H1 (cell line): ENCODE data around the gene ACTR3C. TPM values are rescaled to one million over a fixed set of nuclear protein-coding genes. Genes with fewer than 3 reads are reported as not detected.
A peak's percentile ranks its signal among the peaks of the same experiment; 100 is the strongest.

Source experiments
- ATF3 ChIP-seq: IDR thresholded peaks from 2 replicates; pipeline ENCODE4 v1.6.1; 2011; ENCODE audit warnings: low read depth, mild to moderate bottlenecking, low read length; ENCODE audit not compliant: insufficient read depth
- BACH1 ChIP-seq: IDR thresholded peaks from 2 replicates; pipeline ENCODE4 v1.6.1; 2012; ENCODE audit warnings: low read length, improper control_type of control experiment
- CBX5 ChIP-seq: fragments of 300-800, 300-1000 bp; sonication (generic); IDR thresholded peaks from 2 replicates; pipeline ENCODE4 v1.7.1; 2016; ENCODE audit warnings: antibody characterized with exemption, low read length, low read depth
- CEBPB ChIP-seq: IDR thresholded peaks from 2 replicates; pipeline ENCODE4 v1.6.1; 2012; ENCODE audit warnings: low read depth, low read length
- CHD1 ChIP-seq: IDR thresholded peaks from 2 replicates; pipeline ENCODE4 v1.6.1; 2012; ENCODE audit warnings: low read depth, low read length, improper control_type of control experiment
- HDAC2 ChIP-seq, 2 experiments: fragments of 300-600 bp in 1 of 2; sonication (generic) in 1 of 2; IDR thresholded peaks; 2 replicates each; pipeline ENCODE4 v1.6.1; 2011 to 2012; ENCODE audit warnings: low read depth in 2 of 2, low read length in 2 of 2, mild to moderate bottlenecking in 2 of 2, moderate library complexity in 2 of 2, borderline replicate concordance in 1 of 2, inconsistent platforms in 1 of 2
- JUN ChIP-seq: IDR thresholded peaks from 2 replicates; pipeline ENCODE4 v1.6.1; 2011; ENCODE audit warnings: low read depth, mild to moderate bottlenecking, improper control_type of control experiment, low read length
- NANOG ChIP-seq: IDR thresholded peaks from 2 replicates; pipeline ENCODE4 v1.6.1; 2011; ENCODE audit warnings: low read length, low read depth, mild to moderate bottlenecking, inconsistent platforms; ENCODE audit not compliant: insufficient read depth, poor library complexity, severe bottlenecking
- PHF8 ChIP-seq: fragments of 200-600 bp; sonication (generic); conservative IDR thresholded peaks from 2 replicates; pipeline ENCODE4 v1.7.1; 2012; ENCODE audit warnings: low read depth, mild to moderate bottlenecking, inconsistent platforms, low read length, moderate library complexity
- POLR2A ChIP-seq, 2 experiments: IDR thresholded peaks; 1 replicate in 1 of 2; 2 replicates in 1 of 2; pipeline ENCODE4 v1.6.1; 2011; ENCODE audit warnings: low read depth in 2 of 2, low read length in 2 of 2, mild to moderate bottlenecking in 2 of 2; ENCODE audit errors: control extremely low read depth in 1 of 2
- POLR2AphosphoS5 ChIP-seq: IDR thresholded peaks from 2 replicates; pipeline ENCODE4 v1.6.1; 2011; ENCODE audit warnings: low read depth, low read length
- RBBP5 ChIP-seq: IDR thresholded peaks from 2 replicates; pipeline ENCODE4 v1.7.1; 2012; ENCODE audit warnings: low read depth, mild to moderate bottlenecking, inconsistent platforms, low read length, moderate library complexity, borderline replicate concordance
- RNF2 ChIP-seq: fragments of 200-900, 300-1000 bp; sonication (generic); IDR thresholded peaks from 2 replicates; pipeline ENCODE4 v1.7.1; 2016; ENCODE audit warnings: borderline replicate concordance, low read depth, mild to moderate bottlenecking, antibody characterized with exemption, low read length; ENCODE audit not compliant: poor library complexity, severe bottlenecking; ENCODE audit errors: missing control alignments
- SIN3A ChIP-seq, 2 experiments: IDR thresholded peaks in 1 of 2; conservative IDR thresholded peaks in 1 of 2; 2 replicates each; pipeline ENCODE4 v1.6.1; 2011 to 2012; ENCODE audit warnings: low read length in 2 of 2, improper control_type of control experiment in 1 of 2, low read depth in 1 of 2, mild to moderate bottlenecking in 1 of 2
- SP1 ChIP-seq: IDR thresholded peaks from 2 replicates; pipeline ENCODE4 v1.6.1; 2011; ENCODE audit warnings: low read depth, low read length
- SRF ChIP-seq: IDR thresholded peaks from 2 replicates; pipeline ENCODE4 v1.6.1; 2011; ENCODE audit warnings: mild to moderate bottlenecking, low read depth, low read length, moderate library complexity
- SUZ12 ChIP-seq: fragments of 200-600 bp; sonication (generic); IDR thresholded peaks from 2 replicates; pipeline ENCODE4 v1.6.1; 2012; ENCODE audit warnings: mild to moderate bottlenecking, inconsistent platforms, low read length, moderate library complexity, mixed read lengths
- TAF1 ChIP-seq: IDR thresholded peaks from 2 replicates; pipeline ENCODE4 v1.6.1; 2011; ENCODE audit warnings: mild to moderate bottlenecking, low read depth, low read length
- TCF12 ChIP-seq: IDR thresholded peaks from 2 replicates; pipeline ENCODE4 v1.6.1; 2011; ENCODE audit warnings: low read depth, mild to moderate bottlenecking, low read length
- polyA plus RNA-seq, 7 experiments: library from polyadenylated mRNA; depleted of rRNA in 3 of 7; stranded (reverse) in 5 of 7; unstranded in 2 of 7; fragments of >200 nt in 5 of 7; fragments of 200-250 nt in 2 of 7; gene quantifications; 1 replicate in 5 of 7; 2 replicates in 1 of 7; 4 replicates in 1 of 7; pipeline versions ENCODE4 v1.2.1 to v1.2.3, GENCODE V29; 2011 to 2013; ENCODE audit warnings: missing spikeins in 2 of 7, mixed read lengths in 2 of 7
- total RNA-seq: library from RNA; stranded (reverse); fragmentation: NEBNext Ultra II Directional; extraction: Animal tissue kit (Norgen Biotek cat#: 25700); gene quantifications from 2 replicates; pipeline ENCODE4 v1.2.1, GENCODE V29; 2021

The ACTR3C gene
- total and polyA plus RNA-seq, 2 of the 8 experiments (the other 6 are each of a cell fraction or from before 2014, with no cell fraction given), result 1.5 TPM; not detected in 1

GRCh38 chr7:150335108-150335773 lies 11.9 kb upstream of the ACTR3C start (continued):
- peak; percentile 89; the same call in 1 of the 2 replicates for TF ChIP-seq TCF12
- TF ChIP-seq SRF, result no peak
- no peak for TF ChIP-seq BACH1
- TF ChIP-seq RBBP5, result peak; percentile 18; the same call in 1 of the 2 replicates
- no peak for TF ChIP-seq SIN3A (conservative IDR thresholded peaks at IDR 0.05 in 1 of 2, IDR thresholded peaks at IDR 0.05 in 1 of 2; ENCODE audit: low read depth in 1 of 2, low read length in 2 of 2)
- TF ChIP-seq SP1, result peak; percentile 69; the same call in 1 of the 2 replicates
- peak; percentile 99 for TF ChIP-seq CEBPB
- no peak for TF ChIP-seq PHF8
- no peak for TF ChIP-seq NANOG
- peak; percentile 88 for TF ChIP-seq ATF3
- peak; percentile 61; the same call in 1 of the 2 replicates for TF ChIP-seq JUN
- TF ChIP-seq RNF2, result no peak
- TF ChIP-seq CHD1, result no peak
- no peak for TF ChIP-seq TAF1
- no peak for TF ChIP-seq SUZ12
- TF ChIP-seq CBX5, result no peak
- 0 out of 4 replicates have a peak, but pooled peaks of 1 of the 2 experiments have one; percentile 13 for TF ChIP-seq HDAC2 (IDR thresholded peaks at IDR 0.05; ENCODE audit: borderline replicate concordance in 1 of 2, low read depth in 2 of 2, low read length in 2 of 2)
- TF ChIP-seq POLR2A (IDR thresholded peaks at IDR 0.05; ENCODE audit: control extremely low read depth in 1 of 2, low read depth in 2 of 2, low read length in 2 of 2), result peak in 1 of 2 experiments; percentile 54; a peak in 1 of 3 replicates
- TF ChIP-seq POLR2AphosphoS5, result no peak
